Nephron (organoid): Measurements from ENCODE around the gene MCF2L2.

ENCODE experiments used
- H3K27ac Mint-ChIP-seq, 3 experiments: 2 replicates each; pipeline ENCODE4 v1.8.0; 2020; ENCODE audit warnings: mixed read lengths in 3 of 3, mild to moderate bottlenecking in 2 of 3, moderate library complexity in 1 of 3
- H3K27me3 Mint-ChIP-seq: 2 replicates; pipeline ENCODE4 v1.8.0; 2021; ENCODE audit warnings: low read depth, mild to moderate bottlenecking, moderate library complexity, mixed read lengths
- H3K36me3 Mint-ChIP-seq: 2 replicates; pipeline ENCODE4 v1.8.0; 2020; ENCODE audit warnings: low read depth, mixed read lengths
- H3K4me1 Mint-ChIP-seq: 2 replicates; pipeline ENCODE4 v1.8.0; 2020; ENCODE audit warnings: mixed read lengths
- H3K4me3 Mint-ChIP-seq, 3 experiments: 2 replicates each; pipeline ENCODE4 v1.8.0; 2020; ENCODE audit warnings: mild to moderate bottlenecking in 3 of 3, mixed read lengths in 3 of 3, moderate library complexity in 2 of 3
- H3K9me3 Mint-ChIP-seq: 2 replicates; pipeline ENCODE4 v1.8.0; 2020; ENCODE audit warnings: mixed read lengths
- CTCF ChIP-seq, 3 experiments: fragments of 200-600 bp; sonication (generic); IDR thresholded peaks; one replicate each; pipeline ENCODE4 v1.5.0; 2021; ENCODE audit warnings: antibody characterized with exemption in 3 of 3; ENCODE audit not compliant: unreplicated experiment in 3 of 3

MCF2L2 gene

DNA sequence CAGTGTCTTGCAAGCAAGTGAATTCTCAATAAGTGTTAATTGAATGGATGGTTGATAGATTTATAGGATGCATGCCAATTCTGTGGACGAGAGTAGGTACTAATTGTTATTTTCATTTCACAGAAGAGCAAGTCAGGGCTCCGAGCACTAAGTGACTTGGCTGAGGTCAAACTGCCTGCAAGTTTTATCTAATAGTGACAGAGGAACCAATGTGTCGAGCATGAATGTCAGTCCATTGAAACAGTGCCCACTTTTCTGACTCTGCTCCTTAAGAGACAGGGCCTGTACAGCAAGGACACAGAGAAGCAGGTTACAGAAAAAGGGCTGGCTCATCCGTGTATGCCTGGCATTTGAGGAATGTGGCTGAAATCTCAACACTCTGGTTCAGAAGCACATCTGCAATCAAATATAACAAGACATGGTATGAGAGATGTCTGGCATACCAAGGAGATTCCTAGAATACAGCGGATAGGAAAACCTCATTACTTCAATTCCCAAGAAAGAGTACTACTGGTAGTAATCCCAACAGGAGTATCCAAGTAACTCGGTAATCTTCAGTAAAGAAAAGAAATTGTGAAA lies 181.3 kb downstream of the MCF2L2 start:
- H3K36me3 Mint-ChIP-seq = no peaks in the 10 kb centered on the region
- H3K9me3 Mint-ChIP-seq = peaks cover 13% of the 10 kb centered on the region
- H3K27me3 Mint-ChIP-seq = peaks cover 10% of the 10 kb centered on the region
- H3K4me1 Mint-ChIP-seq = peaks cover 5% of the 10 kb centered on the region
- no peak overlapping the region for H3K4me3 Mint-ChIP-seq
- no peak for TF ChIP-seq CTCF (IDR thresholded peaks at IDR 0.05; ENCODE audit: unreplicated experiment in 3 of 3)
- H3K27ac Mint-ChIP-seq = no peak overlapping the region

GRCh38 chr3:183244981-183245476 lies 183.4 kb downstream of the MCF2L2 start:
- peaks cover 5% of the 10 kb centered on the region for H3K4me1 Mint-ChIP-seq
- no peak for TF ChIP-seq CTCF (IDR thresholded peaks at IDR 0.05; ENCODE audit: unreplicated experiment in 3 of 3)
- peaks cover 25% of the 10 kb centered on the region for H3K9me3 Mint-ChIP-seq
- H3K27ac Mint-ChIP-seq = peak overlapping the region in 2 of 3 experiments; percentile 28 to 70
- peaks cover 5% of the 10 kb centered on the region for H3K36me3 Mint-ChIP-seq
- H3K27me3 Mint-ChIP-seq = peaks cover 10% of the 10 kb centered on the region
- no peak overlapping the region for H3K4me3 Mint-ChIP-seq

GRCh38 chr3:183244219-183244618 lies 184.2 kb downstream of the MCF2L2 start:
- Mint-ChIP-seq H3K27ac (no peak overlapping the region), H3K27me3 (peaks cover 8% of the 10 kb centered on the region), H3K4me3 (no peak overlapping the region), H3K9me3 (peaks cover 31% of the 10 kb centered on the region), H3K36me3 (peaks cover 5% of the 10 kb centered on the region), H3K4me1 (peaks cover 5% of the 10 kb centered on the region)
- no peak for TF ChIP-seq CTCF (IDR thresholded peaks at IDR 0.05; ENCODE audit: unreplicated experiment in 3 of 3)

DNA sequence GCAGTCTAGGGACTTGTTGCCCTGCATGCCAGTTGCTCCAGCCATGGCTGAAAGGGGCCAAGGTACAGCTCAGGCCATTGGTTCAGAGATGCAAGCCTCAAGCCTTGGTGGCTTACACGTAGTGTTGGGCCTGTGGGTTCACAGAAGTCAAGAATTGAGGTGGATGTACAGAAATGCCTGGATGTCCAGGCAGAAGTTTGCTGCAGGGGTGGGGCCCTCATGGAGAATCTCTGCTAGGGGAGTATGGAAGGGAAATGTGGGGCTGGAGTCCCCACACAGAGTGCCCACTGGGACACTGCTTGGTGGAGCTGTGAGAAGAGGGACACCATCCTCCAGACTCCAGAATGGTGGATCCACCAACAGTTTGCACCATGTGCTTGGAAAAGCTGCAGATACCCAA lies 186.0 kb downstream of the MCF2L2 start:
- peaks cover 5% of the 10 kb centered on the region for H3K4me1 Mint-ChIP-seq
- peaks cover 5% of the 10 kb centered on the region for H3K36me3 Mint-ChIP-seq
- peaks cover 31% of the 10 kb centered on the region for H3K9me3 Mint-ChIP-seq
- H3K4me3 Mint-ChIP-seq = no peak overlapping the region
- TF ChIP-seq CTCF (IDR thresholded peaks at IDR 0.05; ENCODE audit: unreplicated experiment in 3 of 3) = no peak
- no peak overlapping the region for H3K27ac Mint-ChIP-seq
- peaks cover 4% of the 10 kb centered on the region for H3K27me3 Mint-ChIP-seq

- Mint-ChIP-seq H3K27me3 (peaks cover 4% of the 10 kb centered on the region), H3K9me3 (peaks cover 28% of the 10 kb centered on the region), H3K4me3 (no peak overlapping the region), H3K4me1 (no peaks in the 10 kb centered on the region), H3K27ac (no peak overlapping the region), H3K36me3 (peaks cover 5% of the 10 kb centered on the region)
- no peak for TF ChIP-seq CTCF (IDR thresholded peaks at IDR 0.05; ENCODE audit: unreplicated experiment in 3 of 3)
Measured at GRCh38 chr3:183239046-183239445, 189.4 kb downstream of the MCF2L2 start.

DNA sequence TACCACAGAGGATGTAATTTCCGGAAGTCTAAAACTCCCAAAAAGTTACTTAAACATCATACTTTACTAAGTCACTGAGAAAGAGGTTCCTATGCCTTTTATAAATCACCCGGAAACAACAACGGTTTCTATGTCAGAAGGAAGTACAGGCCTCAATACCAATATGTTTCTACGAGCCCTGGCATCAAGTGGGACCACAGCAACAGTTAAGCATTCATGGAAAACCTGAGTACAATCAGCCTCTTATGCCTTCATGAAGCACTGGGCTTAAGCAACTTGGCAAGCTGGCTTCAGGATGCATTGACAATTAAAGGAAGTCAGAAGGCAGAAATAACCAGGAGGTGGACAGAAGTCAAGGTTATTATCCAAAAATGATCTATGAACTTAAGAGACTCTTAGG lies 194.5 kb downstream of the MCF2L2 start:
- H3K4me3 Mint-ChIP-seq = no peak overlapping the region
- no peaks in the 10 kb centered on the region for H3K9me3 Mint-ChIP-seq
- no peaks in the 10 kb centered on the region for H3K4me1 Mint-ChIP-seq
- H3K27ac Mint-ChIP-seq = no peak overlapping the region
- no peak for TF ChIP-seq CTCF (IDR thresholded peaks at IDR 0.05; ENCODE audit: unreplicated experiment in 3 of 3)
- no peaks in the 10 kb centered on the region for H3K27me3 Mint-ChIP-seq
- no peaks in the 10 kb centered on the region for H3K36me3 Mint-ChIP-seq
